Gastroesophageal sphincter (tissue), 3 donors: ENCODE results near the gene TMEM242.

Experiments
- POLR2A ChIP-seq, 2 donors: fragments of 450-650 bp; IDR thresholded peaks; one replicate each; pipeline ENCODE4 v1.6.1; 2017; ENCODE audit warnings: antibody characterized with exemption in 2 of 2, mild to moderate bottlenecking in 2 of 2, moderate library complexity in 1 of 2
- TF ChIP-seq, protein P1 (sequence below), 4 experiments: fragments of 200-600 bp in 2 of 4; fragments of 450-650 bp in 2 of 4; sonication (generic) in 1 of 4; IDR thresholded peaks; one replicate each; pipeline ENCODE4 v1.5.1; 2017 to 2019; ENCODE audit warnings: antibody characterized with exemption in 4 of 4, mild to moderate bottlenecking in 2 of 4, moderate library complexity in 2 of 4

DNA sequence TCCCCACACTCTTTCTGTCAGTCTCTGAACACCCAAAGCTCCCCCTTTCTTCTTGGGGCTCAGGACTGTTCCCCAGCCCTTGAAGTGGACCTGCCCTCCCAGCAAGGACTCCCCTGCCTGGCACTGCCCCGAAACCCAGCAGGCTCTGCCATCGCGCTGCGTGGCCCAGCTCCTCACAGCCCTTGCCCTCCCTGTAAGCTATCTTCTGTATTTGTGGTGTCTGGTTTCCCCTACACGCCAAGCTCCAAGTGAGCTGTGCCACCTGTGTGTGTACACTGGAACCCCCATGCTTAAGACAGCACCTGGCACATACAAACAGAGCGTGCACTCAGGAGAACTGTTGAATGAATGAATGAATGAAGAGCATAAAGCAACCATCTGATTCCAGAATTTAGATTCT, 57.7 kb downstream of the TMEM242 start:
- TF ChIP-seq, protein P1, sequence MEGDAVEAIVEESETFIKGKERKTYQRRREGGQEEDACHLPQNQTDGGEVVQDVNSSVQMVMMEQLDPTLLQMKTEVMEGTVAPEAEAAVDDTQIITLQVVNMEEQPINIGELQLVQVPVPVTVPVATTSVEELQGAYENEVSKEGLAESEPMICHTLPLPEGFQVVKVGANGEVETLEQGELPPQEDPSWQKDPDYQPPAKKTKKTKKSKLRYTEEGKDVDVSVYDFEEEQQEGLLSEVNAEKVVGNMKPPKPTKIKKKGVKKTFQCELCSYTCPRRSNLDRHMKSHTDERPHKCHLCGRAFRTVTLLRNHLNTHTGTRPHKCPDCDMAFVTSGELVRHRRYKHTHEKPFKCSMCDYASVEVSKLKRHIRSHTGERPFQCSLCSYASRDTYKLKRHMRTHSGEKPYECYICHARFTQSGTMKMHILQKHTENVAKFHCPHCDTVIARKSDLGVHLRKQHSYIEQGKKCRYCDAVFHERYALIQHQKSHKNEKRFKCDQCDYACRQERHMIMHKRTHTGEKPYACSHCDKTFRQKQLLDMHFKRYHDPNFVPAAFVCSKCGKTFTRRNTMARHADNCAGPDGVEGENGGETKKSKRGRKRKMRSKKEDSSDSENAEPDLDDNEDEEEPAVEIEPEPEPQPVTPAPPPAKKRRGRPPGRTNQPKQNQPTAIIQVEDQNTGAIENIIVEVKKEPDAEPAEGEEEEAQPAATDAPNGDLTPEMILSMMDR (IDR thresholded peaks at IDR 0.05): no peak
- TF ChIP-seq POLR2A (IDR thresholded peaks at IDR 0.05): no peak
